HG03280 (cell line): Measurements from ENCODE around the gene AVEN.

Experiments
- ATAC-seq: cut with Tn5 transposase; IDR thresholded peaks from one replicate; pipeline ENCODE4 v1.9.1; 2021; ENCODE audit warnings: mild to moderate bottlenecking, moderate library complexity; ENCODE audit not compliant: unreplicated experiment

AVEN gene

DNA sequence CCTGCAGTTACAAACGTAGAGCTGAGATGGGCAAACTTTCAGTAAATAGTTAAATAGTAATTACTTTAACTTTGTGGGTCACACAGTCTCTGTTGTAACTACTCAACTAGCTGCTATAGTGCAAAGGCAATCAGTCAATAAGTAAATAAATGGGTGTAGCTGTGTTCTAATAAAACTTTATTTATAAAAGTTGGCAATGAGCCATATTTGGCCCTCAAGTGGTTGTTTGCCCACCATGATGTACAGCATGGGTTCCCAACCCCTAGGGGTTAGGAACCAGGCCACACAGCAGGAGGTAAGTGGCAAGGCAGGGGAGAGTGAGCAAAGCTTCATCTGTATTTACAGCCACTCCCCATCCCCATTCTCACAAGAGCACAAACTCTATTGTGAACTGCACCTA lies 115.6 kb downstream of the AVEN start:
- ATAC-seq, result no peak

GRCh38 chr15:33915571-33916407 lies 123.2 kb downstream of the AVEN start:
- ATAC-seq, result no peak

DNA sequence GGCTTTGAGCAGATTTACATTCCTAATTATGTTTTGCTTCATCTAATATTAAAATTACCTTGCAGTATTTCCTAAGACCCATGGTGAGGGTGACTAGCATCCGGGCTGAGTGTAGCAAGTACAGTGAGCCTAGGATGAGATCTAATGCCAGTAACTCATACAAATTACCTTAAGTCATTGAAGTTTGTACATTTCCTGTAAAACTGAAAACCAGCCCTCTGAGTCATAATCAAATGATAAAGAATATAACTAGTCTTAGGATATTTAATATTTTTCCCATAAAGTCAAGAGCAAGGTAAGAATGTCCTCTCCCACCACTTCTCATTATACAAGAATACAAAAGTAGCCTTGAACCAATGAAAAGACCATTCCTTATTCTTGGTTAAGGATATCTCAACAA lies 125.5 kb downstream of the AVEN start:
- no peak for ATAC-seq

DNA sequence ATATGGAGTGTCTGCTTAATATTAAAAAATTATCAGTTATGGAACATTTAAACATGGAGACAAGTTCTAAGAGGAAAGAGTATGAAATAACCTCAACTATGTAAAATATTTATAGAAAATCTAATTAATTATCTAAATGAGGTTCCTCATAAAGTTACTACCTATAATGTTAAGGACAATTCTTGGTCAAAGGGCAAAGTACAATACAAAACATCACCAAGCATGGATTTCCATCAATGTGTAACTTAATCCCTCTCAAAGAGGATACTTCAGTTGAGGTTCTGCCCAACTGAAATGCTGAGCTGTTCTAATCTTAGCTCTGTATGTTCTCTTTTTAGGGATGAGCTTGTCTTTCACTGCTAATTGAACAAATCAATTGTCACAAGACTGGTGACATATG lies 126.7 kb downstream of the AVEN start:
- no peak for ATAC-seq

DNA sequence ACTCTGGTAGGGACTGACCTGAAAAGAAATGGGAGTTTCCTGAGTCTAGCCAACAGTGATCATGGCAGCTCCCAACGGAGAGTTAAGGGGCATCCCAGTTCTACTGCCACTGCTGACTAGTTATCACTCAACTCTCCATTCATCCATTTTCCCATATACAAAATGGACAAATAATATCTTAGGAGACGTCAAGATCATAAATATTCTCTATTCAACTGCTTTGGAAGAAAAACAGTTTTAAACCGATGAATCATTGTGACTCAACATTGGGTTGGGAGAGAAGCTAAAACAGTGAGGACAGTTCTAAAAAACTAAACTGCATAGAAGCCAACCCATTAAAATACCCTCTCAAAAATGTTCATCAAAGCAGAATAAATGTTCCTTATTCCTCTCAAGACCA lies 128.3 kb downstream of the AVEN start:
- ATAC-seq, result no peak

GRCh38 chr15:33908406-33908805 lies 130.6 kb downstream of the AVEN start:
- ATAC-seq, result no peak

DNA sequence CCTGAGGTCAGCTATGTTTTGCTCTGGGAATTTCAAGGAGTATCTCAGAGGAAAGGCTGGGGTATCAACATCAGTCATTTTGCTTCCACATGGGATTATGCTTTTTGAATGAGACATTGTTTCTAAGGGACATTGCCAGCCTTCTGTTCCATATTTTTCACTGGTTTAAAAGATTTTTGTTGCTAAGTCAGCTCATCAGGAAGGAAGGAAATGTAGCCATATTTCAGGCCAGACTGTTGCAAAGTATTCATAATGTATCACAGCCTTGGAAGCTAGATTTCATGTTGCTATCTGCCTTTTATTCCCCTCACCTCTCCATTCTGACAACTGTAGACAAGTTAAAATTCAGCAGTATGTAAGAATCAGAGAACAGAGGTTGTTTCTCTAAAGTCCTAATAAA lies 131.7 kb downstream of the AVEN start:
- ATAC-seq, result no peak

- ATAC-seq, result no peak
These were observed 135.3 kb downstream of the AVEN start for GRCh38 chr15:33903661-33904060.

GRCh38 chr15:33902043-33902442 lies 137.0 kb downstream of the AVEN start:
- ATAC-seq, result no peak

DNA sequence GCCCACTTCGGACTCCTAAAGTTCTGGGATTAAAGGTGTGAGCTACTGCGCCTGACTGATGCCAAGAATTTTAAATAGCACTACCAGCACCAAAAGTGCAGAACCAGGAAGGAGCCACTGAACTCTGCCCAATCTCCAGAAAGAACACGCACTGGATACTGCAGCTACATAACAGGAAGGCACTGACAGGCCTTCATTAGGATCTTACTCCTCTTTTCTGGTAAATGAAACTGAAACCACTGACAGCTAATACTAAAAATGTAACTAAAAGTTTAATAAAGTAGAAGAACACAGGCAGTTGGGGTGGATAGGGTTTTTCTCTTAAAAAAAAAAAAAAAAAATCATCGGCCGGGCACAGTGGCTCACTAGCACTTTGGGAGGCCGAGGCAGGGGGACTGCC lies 144.8 kb downstream of the AVEN start:
- peak; percentile 52 for ATAC-seq

DNA sequence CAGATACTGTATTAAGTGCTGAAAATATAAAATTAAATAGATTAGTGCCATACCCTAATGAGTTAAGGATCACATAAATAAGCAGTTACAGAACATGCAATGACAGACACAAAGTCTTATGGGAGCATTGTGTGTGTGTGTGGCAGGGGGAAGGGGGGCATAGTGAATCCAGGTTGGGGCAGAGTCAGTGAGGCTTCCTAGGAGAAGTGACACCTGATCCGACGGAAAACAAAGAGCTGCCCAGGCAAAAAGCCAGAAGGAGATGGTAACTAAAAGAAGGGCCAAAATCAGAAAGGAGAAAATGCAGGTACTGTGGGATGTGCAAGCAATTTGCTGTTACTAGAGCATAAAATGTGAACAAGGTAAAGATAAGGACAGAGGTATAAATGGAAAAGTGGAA lies 150.8 kb downstream of the AVEN start:
- no peak for ATAC-seq

GRCh38 chr15:33882921-33883320 lies 156.1 kb downstream of the AVEN start:
- no peak for ATAC-seq

DNA sequence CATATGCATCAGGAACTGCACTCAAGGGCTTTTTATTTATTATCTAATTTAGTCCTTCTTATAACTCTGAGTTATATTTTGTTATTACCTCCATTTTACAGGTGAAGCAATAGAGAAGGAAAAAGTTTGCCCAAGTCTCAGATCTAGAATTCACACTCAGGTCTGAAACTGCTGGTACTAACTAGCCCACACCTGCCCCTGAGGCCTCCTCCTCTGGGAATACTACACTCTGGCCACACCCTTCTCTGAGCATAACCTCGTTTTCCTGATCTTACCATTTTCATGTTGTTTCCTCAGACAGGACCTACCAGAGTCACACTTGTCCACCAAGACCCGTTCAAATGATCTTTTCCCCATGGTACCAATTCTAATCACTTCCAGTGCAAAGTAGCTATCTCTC lies 164.8 kb downstream of the AVEN start:
- ATAC-seq, result no peak

GRCh38 chr15:33872416-33873106 lies 166.4 kb downstream of the AVEN start:
- ATAC-seq, result no peak

- no peak for ATAC-seq
These were observed 167.0 kb downstream of the AVEN start for GRCh38 chr15:33871980-33872379.

DNA sequence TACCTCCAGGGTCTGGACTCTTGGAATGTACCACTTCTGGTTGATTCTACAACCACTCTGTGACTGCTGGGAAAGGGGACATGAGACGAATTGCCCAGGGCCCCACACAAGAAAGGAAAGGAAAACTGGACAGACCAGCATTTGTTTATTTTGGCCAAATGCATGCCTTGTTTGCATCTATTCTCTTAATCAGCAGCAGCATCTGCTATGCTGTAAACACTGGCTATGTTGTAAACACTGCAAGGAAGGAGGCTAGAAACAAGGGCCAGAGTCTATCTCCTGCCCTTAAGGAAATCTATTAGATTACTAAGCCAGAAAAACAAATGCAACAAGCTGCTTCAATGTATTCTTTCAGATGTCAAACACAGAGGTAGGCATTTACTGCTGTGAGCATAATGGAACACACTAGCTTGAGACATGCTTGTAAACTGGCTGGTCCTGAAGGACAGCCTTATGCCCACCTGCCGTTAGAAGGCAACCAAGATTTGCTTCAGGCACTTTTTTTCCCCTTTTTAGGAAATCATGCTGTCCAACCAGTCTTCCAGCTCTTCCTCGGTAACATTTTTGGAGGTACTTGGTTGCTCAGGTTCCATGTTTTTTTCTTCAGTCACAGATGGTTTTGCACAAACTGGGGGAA lies 172.8 kb downstream of the AVEN start:
- no peak for ATAC-seq

GRCh38 chr15:33865416-33865815 lies 173.6 kb downstream of the AVEN start:
- ATAC-seq, result no peak

DNA sequence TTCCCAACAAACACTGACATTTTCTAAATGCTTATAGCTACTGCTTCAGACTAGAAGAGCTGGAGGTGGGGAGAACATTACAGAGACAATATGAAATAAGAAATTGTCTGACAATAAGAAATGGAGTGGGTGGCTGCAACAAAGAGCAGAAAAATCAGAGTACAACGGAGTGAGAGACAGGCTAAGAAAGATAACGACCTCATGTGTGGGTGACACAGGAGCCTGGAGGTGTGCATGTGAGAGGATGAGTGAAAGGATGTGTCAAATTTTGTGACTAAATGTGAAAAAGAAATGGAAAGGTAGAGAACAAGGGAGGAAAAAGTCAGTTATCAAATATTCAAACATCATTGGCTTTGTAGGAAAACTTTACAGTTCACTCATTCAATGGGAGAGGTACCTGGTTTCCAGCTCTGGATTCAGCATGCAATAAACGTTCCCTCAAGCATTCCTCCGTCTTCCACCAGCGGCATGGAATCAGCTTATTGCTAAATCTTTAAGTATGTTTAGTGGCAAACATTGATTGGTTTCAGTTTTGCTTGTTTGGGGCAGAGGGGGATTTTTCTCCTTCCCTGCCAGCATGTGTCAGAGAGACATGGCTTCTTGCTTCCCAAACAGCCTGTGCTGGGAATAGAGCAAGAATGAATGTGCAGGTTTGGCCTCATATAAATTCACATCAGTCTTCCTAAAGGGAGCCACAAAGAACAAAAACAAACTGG lies 174.5 kb downstream of the AVEN start:
- ATAC-seq, result no peak

DNA sequence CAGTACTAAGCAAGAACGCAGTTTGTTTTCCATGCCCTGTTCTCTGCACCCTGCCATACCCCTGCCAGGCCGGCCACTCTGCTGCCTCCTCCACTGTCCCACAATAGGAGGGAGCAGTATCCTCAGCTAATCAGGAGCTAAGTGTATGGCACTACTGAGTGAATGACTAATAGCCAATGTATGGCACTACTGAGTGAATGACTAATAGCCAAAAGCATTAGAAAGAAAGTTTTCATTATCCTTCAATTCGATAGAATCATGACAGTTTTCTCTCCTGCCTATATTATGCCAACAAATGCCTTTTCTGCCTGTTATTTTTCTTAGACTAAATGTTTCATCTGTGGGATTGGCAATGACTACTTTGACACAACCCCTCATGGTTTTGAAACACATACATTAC lies 178.2 kb downstream of the AVEN start:
- ATAC-seq, result no peak

DNA sequence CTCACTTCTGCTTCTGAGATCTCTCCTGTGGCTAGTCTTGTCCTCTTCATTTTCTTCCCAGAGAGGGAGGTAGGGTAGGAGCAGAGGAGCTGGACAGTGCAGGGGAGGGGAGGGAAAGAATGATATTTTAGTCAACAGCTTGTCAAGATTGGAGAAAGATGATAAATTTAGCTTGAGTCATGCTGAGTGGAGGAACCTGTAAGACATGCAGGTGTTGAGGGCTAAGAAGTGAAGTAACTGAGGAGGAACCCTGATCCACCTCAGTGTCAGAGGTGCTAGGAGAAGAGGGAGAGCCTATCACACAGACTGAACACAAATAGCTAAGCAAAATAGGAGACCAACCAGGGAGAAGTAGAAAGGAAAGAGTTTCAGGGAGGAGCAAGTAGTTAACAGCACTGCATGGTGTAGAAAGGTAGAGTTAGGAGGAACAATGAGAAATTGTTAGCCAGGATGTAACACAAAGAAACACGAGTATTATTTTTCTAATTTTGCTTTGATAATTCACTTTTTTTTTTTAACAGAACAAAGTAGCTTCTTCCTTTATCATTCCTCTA lies 178.9 kb downstream of the AVEN start:
- no peak for ATAC-seq

DNA sequence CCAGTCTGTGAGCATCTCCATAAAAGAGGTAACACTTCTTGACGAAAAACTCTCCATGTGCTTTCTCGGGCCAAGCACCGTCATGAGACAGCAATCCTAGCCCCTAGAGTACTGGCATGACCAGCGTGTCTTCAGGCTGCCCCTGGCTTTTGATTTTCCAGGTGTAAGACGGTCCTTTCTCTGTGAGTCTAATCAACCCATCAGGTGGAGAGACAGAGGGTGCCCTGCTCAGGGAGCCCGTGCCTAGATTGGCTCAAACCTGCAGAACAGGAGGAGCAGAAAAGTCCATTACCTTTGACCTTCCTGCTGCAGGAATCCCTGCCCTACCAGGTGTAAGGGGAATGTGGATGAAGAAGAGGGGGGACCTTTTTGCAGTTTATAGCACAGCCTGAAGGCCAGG lies 180.2 kb downstream of the AVEN start:
- ATAC-seq, result no peak
